Activated naive CD4-positive, alpha-beta T cell treated with Interleukin-2 at 50 U/mL for 16 hours (primary cell): Measurements from ENCODE around the gene IPO4.
"Not testable (repeated sequence)": the region's sequence is repeated elsewhere in the genome, so short reads cannot be mapped to it uniquely, and the experiment has no call there.

Source experiments
- DNase-seq: peaks from one replicate; pipeline ENCODE4 v3.0.0-alpha.2; 2020

IPO4 gene

GRCh38 chr14:24215495-24216344, 27.1 kb upstream of the IPO4 start, which contains the start of gene MDP1:
MDP1 (minus strand) TSS chr14:24216066; CDS start chr14:24215955, 111 bp downstream.
- peak; percentile 88 for DNase-seq

GRCh38 chr14:24213866-24214662, 25.4 kb upstream of the IPO4 start:
- no peak for DNase-seq

- DNase-seq: peak; percentile 97
These were observed 24.6 kb upstream of the IPO4 start, which contains the start of gene CHMP4A for GRCh38 chr14:24212924-24213865. CHMP4A (minus strand) TSS chr14:24213488; CDS start chr14:24213439, 49 bp downstream.

GRCh38 chr14:24211311-24211710, 22.7 kb upstream of the IPO4 start:
- no peak for DNase-seq

- no peak for DNase-seq
These were observed 19.0 kb upstream of the IPO4 start for GRCh38 chr14:24207625-24208024.

GRCh38 chr14:24207104-24207551, 18.5 kb upstream of the IPO4 start:
- DNase-seq: no peak

- no peak for DNase-seq
These were observed 17.9 kb upstream of the IPO4 start for GRCh38 chr14:24206260-24207103.

GRCh38 chr14:24204163-24205146, 15.8 kb upstream of the IPO4 start:
- DNase-seq: no peak

- not testable (repeated sequence) for DNase-seq
These were observed 14.8 kb upstream of the IPO4 start for GRCh38 chr14:24203249-24203886.

GRCh38 chr14:24202538-24202937, 13.9 kb upstream of the IPO4 start:
- not testable (repeated sequence) for DNase-seq

GRCh38 chr14:24198814-24199524, 10.4 kb upstream of the IPO4 start:
- DNase-seq: no peak

- DNase-seq: no peak
These were observed 8.4 kb upstream of the IPO4 start for GRCh38 chr14:24197056-24197450.

GRCh38 chr14:24196071-24197055, 7.7 kb upstream of the IPO4 start:
- no peak for DNase-seq

- peak; percentile 88 for DNase-seq
These were observed 6.8 kb upstream of the IPO4 start, which contains the start of gene TM9SF1 for GRCh38 chr14:24195186-24196070. TM9SF1 (minus strand) TSS chr14:24195441; CDS start chr14:24195019, 422 bp downstream.

- no peak for DNase-seq
These were observed 6.2 kb upstream of the IPO4 start for GRCh38 chr14:24194873-24195185.

GRCh38 chr14:24194186-24194872, 5.7 kb upstream of the IPO4 start:
- no peak for DNase-seq
